ENCODE data around the gene TRPC4. TPM values are rescaled to one million over a fixed set of nuclear protein-coding genes. Genes with fewer than 3 reads are reported as not detected.
A peak's percentile ranks its signal among the peaks of the same experiment; 100 is the strongest.
"Not testable (repeated sequence)": the region's sequence is repeated elsewhere in the genome, so short reads cannot be mapped to it uniquely, and the experiment has no call there.

Gene TRPC4
- total RNA-seq, 1 donor from 2014 or later: 24.6 TPM

DNA sequence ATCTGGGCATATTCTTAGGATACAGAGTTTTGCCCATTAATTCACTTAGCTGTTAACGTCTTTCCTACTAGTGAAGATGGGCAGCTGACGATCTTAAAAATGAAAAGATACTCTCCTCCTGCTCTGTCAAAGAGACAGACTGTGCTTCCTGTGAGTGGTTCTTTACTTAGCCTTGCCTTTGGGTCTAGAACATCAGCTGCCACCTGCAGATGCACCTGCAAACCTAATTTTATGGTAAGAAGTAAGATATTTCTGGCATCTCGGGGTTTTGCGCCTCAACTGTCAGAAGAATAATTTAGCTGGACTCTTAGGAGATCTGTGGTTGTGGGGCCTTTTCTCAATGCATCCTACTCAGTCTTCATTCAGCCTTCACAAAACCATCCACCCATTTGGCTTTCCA is 36.2 kb downstream of the TRPC4 start:
- no peak for DNase-seq (ENCODE audit: low spot score)

DNA sequence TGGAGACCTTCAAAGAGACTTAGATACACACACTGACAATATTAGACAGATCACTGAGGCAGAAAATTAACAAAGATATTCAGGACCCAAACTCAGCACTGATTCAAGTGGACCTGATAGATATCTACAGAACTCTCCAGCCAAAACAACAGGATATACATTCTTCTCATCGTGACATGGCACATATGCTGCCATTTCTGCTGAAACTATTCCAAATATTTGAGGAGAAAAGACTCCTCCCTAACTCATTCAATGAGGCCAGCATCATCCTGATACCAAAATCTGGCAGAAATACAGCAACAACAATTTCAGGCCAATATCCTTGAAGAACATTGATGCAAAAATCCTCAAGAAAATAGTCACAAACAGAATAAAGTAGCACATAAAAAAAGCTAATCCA is 53.3 kb downstream of the TRPC4 start:
- no peak for DNase-seq (ENCODE audit: low spot score)

DNA sequence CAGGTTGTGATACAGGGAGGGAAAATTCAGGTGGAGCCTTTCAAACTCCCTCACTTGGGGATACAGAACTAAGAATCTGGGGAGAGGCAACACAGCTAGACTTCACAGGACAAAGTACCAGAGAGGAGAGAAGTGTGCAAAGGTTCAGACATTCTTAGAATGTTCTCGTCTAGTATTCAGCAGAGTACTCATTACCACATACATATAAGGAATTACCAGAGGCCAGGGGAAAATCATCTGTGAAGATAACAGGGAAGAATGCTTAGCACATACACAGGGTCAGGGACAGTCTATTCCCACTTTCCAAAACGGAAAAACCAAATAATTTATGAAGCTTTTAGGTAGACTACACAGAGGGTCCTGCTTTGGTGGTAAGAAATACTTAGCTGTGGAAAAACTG is 58.1 kb downstream of the TRPC4 start:
- no peak for DNase-seq (ENCODE audit: low spot score)

DNA sequence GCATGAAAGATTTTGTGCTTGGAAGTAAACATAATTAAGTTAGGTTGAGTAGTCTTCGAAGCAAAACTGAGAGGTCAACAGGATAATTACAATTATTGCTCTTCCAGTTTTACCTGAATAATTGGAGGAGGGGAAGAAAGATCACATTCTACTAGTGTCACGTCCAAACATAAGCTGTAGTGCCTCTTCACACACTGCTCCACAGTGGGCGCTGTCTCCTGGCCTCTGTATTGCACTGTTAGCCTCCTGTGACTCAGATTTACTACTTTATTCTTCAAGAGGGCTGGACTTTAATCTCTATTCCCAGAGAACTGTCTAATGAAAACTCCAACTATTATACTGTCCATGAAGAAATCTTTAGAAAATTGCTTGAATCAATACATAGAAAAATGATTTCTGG is 62.9 kb downstream of the TRPC4 start:
- no peak for DNase-seq (ENCODE audit: low spot score)

DNA sequence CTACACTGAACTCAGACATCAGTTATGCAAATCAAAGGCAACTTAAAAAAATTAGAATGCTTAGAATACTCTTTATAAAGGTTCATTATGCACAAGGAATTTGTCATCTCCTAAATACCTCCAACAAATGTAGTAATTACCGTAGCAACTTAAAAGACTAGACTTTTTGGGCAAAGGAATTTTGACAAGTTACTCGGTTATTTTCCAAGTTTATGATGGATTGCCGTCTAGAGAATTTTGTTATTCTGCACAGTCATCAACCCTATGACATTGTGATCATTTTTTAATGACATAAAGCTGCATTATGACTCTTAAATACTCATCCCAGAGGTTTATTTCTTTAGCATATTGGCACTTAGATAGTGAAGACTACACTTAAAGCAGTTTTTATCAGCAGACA is 71.9 kb downstream of the TRPC4 start:
- DNase-seq (ENCODE audit: low spot score): no peak

DNA sequence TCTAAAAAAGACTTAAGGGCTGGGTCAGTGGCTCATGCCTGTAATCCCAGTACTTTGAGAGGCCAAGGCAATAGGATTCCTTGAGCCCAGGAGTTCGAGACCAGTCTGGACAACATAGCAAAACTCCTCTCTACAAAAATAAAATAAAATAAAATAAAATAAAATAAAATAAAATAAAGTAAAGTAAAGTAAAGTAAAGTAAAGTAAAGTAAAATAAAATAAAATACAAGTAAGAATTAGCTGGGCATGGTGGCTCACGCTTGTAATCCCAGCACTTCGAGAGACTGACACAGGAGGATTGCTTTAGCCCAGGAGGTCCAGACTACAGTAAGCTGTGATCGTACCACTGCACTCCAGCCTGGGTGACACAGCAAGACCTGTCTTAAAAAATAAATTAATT is 72.8 kb downstream of the TRPC4 start:
- DNase-seq (ENCODE audit: low spot score): not testable (repeated sequence)

DNA sequence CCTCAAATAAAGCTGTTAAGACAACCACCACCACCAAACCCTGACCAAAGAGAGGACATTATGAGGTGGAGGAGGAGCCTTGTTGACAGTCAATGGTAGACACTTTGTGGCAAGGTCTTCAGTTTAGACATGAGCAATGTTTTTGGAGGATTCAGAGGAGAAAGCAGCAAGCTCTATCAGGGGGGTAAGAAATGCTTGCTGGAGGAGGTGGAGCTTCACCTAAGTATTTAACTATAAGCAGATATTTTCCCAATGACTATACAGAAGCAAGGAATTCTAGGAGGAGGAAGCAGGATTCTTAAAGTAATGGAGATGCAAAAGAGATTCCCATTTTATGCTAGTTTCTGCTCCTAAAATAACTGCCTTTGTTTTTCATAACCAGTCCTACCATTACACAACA is 74.2 kb downstream of the TRPC4 start:
- no peak for DNase-seq (ENCODE audit: low spot score)

DNA sequence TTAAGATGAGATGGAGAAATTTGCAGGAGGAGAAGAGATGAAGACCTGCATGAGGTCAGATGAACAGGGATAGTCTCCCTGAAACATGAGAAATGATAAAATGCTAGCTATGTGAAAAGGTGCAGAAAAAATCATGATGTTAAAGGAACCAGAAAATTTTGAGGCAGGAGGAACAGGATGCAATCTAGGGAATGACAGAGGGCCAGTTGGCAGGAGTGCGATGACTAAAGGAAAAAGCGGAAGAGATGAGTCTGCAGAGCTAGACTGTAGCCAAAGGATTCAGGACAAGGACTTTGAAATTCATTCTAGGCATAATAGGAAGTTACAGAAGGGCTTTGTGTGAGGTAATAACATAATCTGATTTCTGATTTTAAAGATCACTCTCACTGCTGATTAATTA is 77.9 kb downstream of the TRPC4 start:
- DNase-seq (ENCODE audit: low spot score): no peak

DNA sequence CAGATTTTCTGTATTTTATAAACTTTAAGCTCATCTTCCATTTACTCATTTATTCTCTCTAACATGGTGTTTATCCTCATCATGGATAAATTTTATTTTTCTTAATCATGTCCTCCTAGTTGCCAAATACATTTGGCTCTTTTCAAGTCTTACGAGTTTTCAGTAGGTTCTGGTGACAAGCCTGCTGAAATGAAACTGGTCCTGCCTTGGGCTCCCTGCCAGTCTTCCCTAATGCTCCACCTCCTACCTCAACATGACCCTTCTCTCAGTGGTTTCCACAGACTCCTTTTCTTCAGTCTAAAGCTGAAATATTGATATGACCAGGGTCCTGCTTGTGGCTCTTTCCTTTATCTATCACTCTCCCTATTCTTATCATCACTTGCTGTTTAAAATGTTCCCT is 81.2 kb downstream of the TRPC4 start:
- DNase-seq (ENCODE audit: low spot score): no peak

DNA sequence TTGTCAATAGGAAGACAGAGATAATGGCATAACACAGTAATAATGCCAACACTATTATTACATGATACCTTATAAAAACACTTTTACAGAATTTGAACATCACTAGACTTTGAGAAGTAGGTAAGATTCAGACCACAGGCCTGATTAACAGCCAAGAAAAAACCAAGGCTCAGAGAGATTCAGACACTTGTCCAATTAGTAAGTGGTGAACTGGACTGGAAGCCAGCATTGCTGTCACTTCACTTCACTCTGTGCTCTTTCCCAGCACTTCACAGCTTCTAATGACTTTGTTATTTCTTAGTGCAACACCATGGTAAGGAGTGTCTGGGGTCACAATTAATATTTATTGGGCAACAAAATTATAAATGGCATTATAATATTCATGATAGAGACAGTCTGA is 91.9 kb downstream of the TRPC4 start:
- DNase-seq (ENCODE audit: low spot score): no peak

DNA sequence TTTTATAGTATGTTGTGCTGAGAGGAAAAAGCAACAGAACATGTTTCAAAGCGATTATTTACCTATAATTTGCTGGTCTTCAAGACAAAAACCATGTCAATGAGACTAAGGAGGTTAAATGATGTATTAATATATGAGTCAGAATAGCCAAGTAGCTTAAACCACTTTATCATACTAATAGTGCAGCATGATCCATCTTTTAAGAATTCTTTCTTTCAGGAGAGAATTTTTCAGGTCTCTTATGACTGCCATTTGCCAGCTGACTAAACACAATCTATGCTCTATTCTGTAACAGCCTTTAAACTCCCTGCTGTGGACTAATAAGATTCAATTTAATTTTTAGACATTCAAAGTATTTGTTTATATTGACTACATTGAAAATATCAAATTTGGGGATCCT is 93.7 kb downstream of the TRPC4 start:
- DNase-seq (ENCODE audit: low spot score): no peak

DNA sequence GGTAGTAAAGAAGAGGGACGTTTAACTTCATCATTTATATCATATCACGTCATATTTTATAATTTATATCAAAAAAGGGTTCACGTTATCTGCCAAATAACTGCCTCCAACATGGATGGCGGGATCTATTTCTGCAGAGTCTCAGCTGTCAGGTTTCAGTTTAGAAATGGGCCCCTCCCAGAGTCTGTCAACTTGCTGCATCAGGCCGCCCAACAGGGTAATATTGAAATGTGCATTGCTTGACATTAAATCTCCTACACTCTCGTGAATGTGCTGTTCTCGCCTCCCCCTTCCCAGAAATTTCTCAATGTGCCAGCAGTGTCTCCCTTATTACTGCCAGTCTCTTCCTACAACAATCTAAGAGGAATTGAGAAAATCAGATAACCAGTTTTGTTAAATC is 96.9 kb downstream of the TRPC4 start:
- DNase-seq (ENCODE audit: low spot score): no peak

DNA sequence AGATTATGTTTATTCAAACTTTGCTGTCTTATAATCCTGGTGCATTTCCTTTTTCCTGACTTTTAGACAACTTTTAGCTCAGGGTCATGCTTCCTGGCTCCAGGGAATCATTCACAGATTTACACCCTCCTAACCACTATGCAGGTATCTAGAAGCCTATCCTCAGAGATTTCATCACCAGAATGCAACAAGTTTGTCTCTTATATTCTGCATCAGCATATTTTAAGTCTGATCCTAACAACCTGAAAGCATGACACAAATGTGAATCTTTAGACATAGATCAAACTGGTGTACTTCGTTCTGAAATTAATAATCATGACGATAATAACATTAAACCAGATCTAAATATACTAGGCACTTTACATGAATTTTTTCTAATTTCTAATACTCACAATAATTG is 100.0 kb downstream of the TRPC4 start:
- DNase-seq (ENCODE audit: low spot score): no peak

DNA sequence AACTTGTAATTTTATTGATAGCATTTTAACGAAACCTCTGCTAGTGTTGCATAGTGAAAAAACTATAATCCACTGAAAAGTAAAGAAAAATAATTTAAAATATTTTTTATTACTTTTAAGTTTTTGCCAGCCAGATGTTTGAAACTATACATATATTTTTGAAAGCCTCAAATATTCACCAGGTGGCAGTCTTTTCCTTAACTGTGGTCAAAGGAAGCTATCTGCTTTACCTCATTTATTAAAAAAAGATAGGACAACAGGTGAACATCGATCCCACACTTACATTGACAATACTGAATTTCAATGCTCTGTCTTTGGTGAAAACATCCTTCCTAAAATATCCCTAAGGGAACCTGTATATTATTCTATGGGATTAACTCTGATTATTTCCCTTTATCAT is 100.5 kb downstream of the TRPC4 start:
- no peak for DNase-seq (ENCODE audit: low spot score)

DNA sequence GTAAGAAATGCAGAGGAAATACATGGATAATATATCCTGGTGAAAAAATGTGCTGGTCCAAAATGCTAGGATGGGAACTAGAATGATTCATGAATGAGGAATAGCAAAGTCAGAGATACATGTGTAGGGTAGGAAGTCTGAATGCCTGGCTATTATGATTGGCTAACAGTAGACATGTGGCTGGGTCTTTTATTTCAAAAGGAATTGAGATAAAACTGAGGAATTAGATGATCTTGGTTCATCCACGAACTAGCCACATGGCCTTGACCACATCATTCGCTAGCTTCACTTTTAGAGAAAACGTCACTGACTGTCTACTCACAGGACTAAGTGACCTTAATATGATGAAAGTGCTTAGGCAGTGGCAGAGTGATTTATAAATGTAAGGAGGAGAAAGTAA is 103.1 kb downstream of the TRPC4 start:
- no peak for DNase-seq (ENCODE audit: low spot score)

DNA sequence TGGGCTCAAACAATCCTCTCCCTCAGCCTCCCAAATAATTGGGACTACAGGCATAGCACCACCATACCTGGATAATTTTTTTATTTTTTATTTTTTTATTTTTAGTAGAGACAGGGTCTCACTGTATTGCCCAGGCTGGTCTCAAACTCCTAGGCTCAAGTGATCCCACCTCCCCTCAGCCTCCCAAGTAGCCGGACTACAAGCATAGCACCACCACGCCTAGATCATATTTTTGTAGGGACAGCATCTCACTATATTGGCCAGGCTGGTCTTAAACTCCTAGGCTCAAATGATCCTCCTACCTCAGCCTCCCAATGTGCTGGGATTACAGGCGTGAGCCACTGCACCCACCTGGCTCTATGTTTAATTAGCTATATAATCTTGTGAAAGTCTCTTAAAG is 114.2 kb downstream of the TRPC4 start:
- no peak for DNase-seq (ENCODE audit: low spot score)

DNA sequence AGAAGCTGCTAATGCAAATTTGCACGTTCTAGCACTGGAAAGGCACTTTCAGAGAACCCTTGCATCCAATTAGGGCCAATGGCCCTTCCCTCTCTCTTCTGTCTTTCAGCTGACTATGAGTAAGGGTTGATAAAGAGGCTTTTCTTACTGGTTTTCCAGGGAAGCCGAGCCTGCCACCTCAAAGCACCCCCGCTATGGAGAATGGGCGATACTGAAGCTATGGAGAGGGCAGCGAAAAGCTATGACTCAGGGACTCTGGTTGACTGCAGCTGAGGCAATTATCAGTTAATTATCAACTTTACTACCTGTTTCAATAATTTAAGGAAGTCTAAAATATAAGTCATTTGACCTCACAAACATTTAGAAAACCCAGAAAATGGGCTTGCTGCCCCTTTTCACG is 115.8 kb downstream of the TRPC4 start:
- no peak for DNase-seq (ENCODE audit: low spot score)

DNA sequence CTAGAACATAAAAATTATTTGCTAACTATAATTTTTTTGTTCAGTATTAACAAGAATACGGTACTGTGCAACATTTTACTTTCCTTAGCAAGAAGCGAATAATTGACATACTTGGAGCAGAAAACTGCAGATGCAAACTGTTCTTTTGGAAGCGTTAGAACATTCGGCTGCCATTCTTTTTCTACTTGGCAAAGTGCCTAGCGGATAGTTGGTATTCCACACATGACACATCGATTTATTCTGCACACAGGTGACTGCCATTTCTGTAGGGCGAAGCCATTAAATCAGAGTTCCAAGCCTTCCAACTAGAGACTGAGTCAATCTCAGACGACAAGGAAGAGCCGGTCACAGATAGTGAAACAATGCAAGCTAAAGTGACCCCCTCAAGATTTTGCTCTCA is 117.4 kb downstream of the TRPC4 start:
- DNase-seq (ENCODE audit: low spot score): no peak

DNA sequence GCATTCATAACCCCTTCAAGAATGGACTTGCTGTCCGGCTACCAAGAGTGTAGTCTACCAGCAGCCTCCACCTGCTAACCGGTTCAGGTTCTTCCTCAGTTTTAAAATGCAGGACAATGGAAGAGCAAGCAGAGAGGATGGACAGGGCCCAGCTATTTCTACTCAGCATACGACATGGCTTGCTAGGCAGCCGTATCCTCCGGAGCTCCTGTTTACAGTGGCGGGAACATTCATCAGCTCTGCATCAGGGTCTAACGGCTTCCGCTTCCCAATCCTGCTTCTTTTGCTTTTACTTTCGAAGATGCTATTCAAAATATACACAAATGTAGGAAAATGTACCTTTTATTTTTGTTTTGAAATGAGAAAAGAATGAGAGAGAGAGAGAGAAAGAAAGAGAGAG is 118.5 kb downstream of the TRPC4 start:
- no peak for DNase-seq (ENCODE audit: low spot score)

DNA sequence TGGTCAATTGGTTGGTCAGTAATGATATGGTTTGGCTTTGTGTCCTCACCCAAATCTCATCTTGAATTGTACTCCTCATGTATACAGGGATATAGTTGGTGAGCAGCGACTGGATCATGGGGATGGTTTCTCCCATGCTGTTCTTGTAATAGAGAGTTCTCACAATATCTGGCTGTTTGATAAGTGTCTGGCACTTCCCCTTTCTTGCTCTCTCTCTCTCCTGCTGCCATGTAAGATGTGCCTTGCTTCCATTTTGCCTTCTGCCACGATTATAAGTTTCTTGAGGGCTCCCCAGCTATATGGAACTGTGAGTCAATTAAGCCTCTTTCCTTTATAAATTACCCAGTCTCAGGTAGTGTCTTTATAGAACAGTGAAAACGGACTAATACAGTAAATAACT is 120.7 kb downstream of the TRPC4 start:
- no peak for DNase-seq (ENCODE audit: low spot score)

DNA sequence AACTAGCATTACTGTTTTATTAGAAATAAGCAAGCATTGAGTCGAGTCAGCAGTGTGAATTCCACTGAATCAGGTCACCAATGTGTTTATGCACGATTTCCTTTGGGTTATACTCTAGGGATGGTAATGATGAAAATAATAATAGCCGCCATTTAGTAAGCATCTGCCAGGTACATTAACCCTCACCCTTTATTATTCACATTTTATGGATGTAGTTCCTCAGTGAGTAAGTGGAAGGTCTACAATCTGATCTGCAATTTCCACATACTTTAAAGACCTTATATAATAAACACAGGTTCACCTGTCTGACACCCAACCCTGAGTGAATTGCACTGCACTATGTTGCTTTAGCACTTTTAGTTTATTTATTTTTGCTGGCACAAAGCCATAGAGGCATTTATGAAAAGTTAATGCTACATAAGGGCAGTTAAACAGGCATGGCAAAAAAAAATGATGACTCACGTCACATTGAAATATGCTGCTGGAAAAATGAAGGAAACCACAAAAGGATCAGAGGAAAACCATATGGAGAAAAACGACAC is 122.4 kb downstream of the TRPC4 start:
- peak; percentile 21 for DNase-seq (ENCODE audit: low spot score)

DNA sequence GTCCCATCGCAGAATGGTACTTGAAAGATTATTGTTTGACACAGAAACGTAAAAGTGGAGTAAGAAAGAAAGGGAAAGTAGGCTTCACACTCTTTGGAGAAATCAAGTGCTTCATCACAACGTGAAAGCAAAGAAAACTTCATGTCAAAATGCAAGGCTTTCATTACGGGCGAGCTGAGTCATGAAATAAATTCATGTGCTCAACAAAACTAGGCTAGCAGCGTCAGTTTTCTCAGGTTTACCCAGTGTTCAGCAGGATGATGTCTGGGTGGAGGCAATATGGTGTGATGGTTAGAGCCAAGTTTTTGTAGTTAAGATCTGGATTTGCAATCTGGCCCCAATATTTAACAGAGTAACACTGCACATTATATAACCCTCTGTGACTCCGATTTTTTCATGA is 128.0 kb downstream of the TRPC4 start:
- no peak for DNase-seq (ENCODE audit: low spot score)

DNA sequence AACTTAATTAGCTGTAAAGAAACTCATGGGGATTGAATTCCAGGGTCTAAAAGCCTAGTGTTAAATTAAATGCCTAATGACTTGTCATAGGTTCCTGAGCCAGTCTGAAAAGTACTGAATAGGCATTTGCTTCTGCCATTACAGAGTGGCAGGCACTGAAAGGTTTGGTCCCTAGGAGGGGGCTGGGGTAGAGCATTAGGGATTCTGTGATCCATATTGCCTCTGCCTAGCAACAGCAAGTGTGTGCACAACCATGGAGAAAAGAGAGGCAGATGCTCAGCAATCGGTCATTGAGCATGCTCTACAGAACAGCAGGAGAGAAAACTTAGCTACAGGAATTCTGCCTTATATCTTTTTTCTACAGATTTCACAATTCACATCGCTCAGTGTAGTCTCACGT is 133.5 kb downstream of the TRPC4 start:
- DNase-seq (ENCODE audit: low spot score): no peak

DNA sequence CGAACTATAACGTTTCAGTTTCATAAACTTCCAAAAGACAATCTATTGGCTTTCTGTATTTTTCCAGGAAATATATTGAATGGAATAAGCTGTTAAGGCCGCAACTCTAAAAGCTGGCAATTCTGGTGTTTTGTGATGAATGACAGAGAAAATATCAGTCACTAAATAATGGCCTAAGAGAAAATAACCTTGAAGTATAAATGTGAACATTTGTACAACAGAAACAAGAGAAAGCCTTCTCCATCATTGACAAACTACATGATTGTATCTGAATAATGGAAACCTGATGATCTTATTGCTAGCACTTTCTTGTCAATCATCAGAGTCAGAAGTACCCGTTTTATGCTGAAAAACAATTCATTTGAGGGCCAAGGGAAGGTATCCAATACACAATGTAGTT is 134.3 kb downstream of the TRPC4 start:
- DNase-seq (ENCODE audit: low spot score): no peak

DNA sequence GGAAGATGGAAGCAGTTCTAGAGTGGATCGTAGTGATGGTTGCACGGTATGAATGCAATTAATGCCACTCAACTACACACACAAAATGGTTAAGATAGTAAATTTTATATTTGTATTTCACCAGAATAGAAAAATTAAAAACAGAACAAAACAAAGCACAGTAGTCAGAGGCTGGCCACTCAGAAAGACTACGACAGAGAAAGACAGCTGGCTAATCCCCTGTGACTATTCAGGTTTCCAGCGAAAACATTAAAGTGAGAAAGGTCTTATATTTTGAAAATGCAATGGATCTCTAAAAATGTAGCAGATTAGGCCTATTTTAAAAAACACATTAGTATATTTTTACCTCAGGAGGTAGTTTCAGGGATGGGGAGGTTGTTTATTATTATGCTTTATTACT is 139.7 kb downstream of the TRPC4 start:
- DNase-seq (ENCODE audit: low spot score): no peak

Data from umbilical cord (tissue), 2 donors.